NK-92 treated with Interleukin-12 subunit alpha and Interleukin-12 subunit beta, amount 100 ng/mL, for 24 hours (cell line): ENCODE measurements around the gene AMBRA1.

Source experiments
- DNase-seq: peaks from one replicate; lab custom pipeline; 2025; lab: John Stamatoyannopoulos, UW

The AMBRA1 gene

GRCh38 chr11:46438211-46438610, 155.6 kb downstream of the AMBRA1 start:
- no peak for DNase-seq

DNA sequence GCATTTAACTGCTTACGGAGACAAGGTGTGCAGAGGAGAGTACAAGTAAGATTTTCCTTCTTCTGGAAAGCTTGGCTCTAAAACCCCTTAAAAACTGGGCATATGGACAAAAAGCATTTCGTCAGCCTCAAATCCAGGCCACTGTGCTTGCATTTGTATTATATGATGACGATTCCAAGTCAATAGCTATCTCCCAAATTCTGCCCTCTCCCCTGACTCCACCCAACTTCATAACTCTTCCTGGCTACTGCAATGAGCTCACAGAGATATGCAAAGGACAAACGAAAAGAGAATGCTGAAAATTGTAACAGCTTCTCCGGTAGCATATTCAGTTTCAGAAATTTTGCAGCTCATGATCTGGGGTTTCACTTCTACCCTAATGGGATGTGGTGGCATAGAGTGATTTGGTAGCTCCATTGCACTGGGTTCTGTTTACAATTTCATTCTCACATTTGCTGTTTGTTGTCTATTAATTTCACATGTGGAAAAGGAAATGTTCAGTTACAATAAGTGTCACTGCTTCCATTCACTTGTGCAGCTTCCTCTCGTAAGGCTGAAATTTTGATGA, 156.6 kb downstream of the AMBRA1 start:
- DNase-seq: no peak

GRCh38 chr11:46436113-46436512, 157.7 kb downstream of the AMBRA1 start:
- no peak for DNase-seq

- DNase-seq: no peak
These were observed 158.1 kb downstream of the AMBRA1 start for GRCh38 chr11:46435679-46436078.

DNA sequence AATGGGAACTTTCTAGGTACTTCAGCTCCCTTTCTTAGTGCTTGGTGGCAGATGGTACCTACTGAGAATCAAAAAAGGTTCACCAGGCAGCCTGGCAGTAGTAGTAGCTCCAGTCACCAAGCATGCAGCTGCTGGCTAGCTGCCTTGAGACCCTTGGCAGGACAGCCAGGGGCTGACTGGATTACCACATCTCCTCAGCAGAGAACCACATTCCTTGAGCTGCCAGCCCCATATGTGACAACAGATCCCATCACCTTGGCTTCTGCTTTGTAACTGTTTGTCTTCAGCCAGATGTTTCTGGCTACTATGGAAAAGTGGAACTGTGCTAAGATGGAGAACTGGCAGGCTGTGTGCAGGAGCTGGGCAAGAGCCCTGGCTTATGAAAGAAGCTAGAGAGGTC, 162.6 kb downstream of the AMBRA1 start:
- DNase-seq: no peak

- DNase-seq: no peak
These were observed 164.1 kb downstream of the AMBRA1 start for GRCh38 chr11:46429717-46430116.

- no peak for DNase-seq
These were observed 166.5 kb downstream of the AMBRA1 start for GRCh38 chr11:46427364-46427763.

GRCh38 chr11:46426233-46426991, 167.4 kb downstream of the AMBRA1 start:
- no peak for DNase-seq

GRCh38 chr11:46422588-46422987, 171.2 kb downstream of the AMBRA1 start:
- DNase-seq: no peak

GRCh38 chr11:46421257-46421880, 172.5 kb downstream of the AMBRA1 start:
- DNase-seq: no peak

DNA sequence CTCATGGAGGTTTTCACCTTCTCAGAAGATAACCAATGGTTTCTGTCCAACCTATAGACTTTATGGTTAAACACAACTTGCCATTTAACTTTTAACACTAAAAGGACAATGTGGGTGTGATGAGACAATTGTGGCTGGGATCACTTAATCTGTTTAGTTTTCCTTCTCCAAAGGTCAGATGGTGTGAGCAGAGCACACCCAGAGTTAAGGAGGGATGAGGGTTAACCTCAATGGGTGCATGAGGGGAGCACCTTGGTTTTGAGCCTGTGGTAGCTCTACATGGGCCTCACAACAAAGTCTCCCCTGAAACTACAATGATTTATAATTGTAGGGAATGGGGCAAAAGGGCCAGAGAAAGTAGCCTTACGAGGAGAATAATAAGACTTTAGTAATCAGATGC, 173.3 kb downstream of the AMBRA1 start:
- no peak for DNase-seq

DNA sequence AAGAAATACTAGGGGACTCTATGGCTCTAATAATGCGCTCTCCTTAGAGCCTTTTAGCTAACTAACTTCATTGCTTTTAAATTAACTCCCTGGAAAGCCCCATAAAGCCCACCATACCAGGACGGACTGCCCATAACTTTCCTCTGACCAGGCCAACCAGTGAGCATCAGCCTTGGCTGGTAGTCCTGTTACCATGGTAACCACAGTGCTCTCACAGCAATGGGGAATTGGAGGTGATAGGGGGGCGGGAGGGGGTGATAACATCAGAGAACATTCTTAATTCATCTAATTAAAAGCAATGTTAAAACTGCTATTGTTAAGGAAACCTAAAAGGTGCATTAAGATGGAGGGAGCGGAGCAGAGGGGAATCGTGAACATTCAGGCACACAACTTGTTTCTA, 175.1 kb downstream of the AMBRA1 start:
- DNase-seq: no peak

- no peak for DNase-seq
These were observed 176.1 kb downstream of the AMBRA1 start for GRCh38 chr11:46417711-46418110.

DNA sequence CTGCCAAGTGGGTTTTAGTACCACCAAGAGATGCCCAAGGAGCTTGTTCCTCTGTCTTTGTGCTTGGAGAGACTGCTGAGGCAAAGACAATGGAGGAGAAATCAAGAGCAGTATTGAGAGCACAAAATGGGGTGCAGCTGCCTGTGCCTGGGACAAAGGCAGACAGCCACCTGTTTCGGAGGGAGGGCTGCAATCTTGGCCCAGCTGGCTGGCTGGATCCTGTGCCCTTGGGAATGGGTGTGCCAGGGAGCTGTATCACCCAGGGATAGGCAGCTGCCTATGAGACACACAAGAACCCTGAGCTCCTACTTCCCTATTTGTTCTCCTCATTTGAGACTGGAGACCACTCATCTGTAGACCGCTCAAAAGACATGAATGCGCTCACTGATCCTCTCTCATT, 178.9 kb downstream of the AMBRA1 start:
- no peak for DNase-seq

- DNase-seq: no peak
These were observed 179.4 kb downstream of the AMBRA1 start for GRCh38 chr11:46414466-46414796.

GRCh38 chr11:46413760-46414465, 179.9 kb downstream of the AMBRA1 start:
- DNase-seq: no peak

- DNase-seq: no peak
These were observed 183.8 kb downstream of the AMBRA1 start for GRCh38 chr11:46410021-46410420.

DNA sequence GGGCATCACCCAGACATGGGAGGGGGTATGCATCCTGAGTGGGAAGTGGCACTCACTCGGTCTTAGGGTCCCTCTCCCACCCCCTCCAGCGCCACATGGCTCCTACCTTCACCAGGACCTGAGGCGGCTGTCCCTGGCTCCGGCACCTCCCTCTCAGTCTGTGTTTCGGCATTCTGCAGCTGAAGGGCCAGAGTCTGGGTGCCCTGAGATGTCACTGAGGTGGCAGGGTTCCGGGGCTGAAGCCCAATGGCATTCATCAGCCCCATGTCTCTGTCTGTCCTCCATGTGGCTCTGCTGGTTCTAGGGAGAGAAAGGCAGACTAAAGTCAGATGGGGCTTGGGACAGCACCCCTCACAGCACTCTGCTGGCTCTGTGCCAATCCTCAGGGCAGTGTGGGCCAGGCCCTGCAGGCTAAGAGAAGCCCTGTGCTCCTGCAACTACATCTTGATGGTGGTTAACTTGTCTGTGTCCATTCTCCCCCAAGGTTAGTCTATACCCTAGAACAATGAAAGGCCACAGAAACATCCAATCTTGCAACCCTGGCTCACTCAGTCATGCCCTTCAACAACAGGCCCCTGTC, 185.3 kb downstream of the AMBRA1 start:
- no peak for DNase-seq

DNA sequence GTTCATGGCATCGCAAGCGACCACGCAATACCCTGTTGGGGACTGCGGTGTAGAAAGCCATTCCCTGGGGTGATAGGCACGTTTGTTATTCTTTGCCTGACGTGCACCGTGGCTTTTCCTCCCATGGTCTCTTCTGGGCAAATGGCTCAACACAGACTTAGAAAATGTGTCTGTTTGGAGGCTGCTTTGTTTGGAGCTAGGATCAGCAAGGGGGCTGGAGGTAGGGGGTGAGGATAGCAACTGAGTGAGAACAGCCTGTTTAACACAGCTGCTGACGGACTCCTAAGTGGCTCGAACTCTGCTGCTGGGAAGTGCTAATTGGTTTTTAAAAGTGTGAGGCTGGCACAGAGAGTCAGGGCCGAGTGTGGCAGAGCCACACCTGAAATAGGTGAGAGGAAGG, 186.2 kb downstream of the AMBRA1 start:
- DNase-seq: no peak

DNA sequence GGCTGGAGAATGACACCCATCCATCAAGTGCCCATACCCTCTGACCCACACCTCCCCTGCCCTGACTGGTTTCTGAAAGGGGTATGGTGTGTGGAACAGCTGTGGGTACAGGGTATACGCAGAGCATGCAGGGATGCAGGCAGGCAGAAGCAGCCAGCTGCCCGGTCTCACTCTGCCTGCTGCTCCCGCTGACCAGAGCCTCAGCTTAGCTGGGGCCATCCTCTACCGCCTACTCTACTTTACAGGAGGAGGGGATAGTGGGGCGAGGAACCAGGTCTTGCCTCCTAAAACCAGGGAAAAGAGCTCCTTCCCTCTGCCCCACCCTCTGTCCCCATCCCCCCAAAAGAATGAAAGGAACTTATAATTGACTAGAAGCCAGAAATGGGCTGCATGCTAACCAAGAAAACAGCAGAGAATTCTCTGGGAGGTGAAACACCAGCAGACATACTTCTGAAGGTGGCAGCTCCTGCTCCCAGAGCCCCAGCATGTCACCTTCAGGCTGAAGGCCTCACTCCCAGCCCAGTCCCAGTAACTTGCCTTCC, 189.3 kb downstream of the AMBRA1 start:
- no peak for DNase-seq

GRCh38 chr11:46402957-46403902, 190.6 kb downstream of the AMBRA1 start:
- DNase-seq: no peak
